HG03520 (cell line): ENCODE measurements around the gene TPBGL.

Experiments
- ATAC-seq: cut with Tn5 transposase; IDR thresholded peaks from one replicate; pipeline ENCODE4 v1.9.1; 2021; ENCODE audit warnings: mild to moderate bottlenecking, moderate library complexity; ENCODE audit not compliant: unreplicated experiment

The TPBGL gene

GRCh38 chr11:75289919-75290318 is 49.3 kb downstream of the TPBGL start:
- no peak for ATAC-seq

GRCh38 chr11:75291741-75292140 is 51.2 kb downstream of the TPBGL start:
- ATAC-seq, result no peak

GRCh38 chr11:75292943-75293342 is 52.4 kb downstream of the TPBGL start:
- no peak for ATAC-seq
